Stimulated activated CD4-positive, alpha-beta T cell treated with anti-CD3 and anti-CD28 coated beads, Interleukin-1b, Interleukin-23, amount 100 ng/mL, for 24 hours (primary cell): ENCODE measurements around the gene GRAPL.
"Not testable (repeated sequence)": the region's sequence is repeated elsewhere in the genome, so short reads cannot be mapped to it uniquely, and the experiment has no call there.

Source experiments
- DNase-seq, 4 experiments: peaks; one replicate each; pipeline ENCODE4 v3.0.0-alpha.2; 2020; ENCODE audit warnings: low read depth in 4 of 4, low spot score in 1 of 4

The GRAPL gene

GRCh38 chr17:19127148-19127980 lies at the start of gene GRAPL:
TSS of gene GRAPL (plus strand) at chr17:19127589. CDS start at chr17:19127620, 31 bp downstream.
- not testable (repeated sequence) for DNase-seq

- not testable (repeated sequence) for DNase-seq
Observed at GRCh38 chr17:19088804-19089685, 38.3 kb upstream of the GRAPL start.

- DNase-seq = not testable (repeated sequence)
Observed at GRCh38 chr17:19090058-19090772, 37.2 kb upstream of the GRAPL start.

GRCh38 chr17:19092737-19093683 lies 34.4 kb upstream of the GRAPL start:
- DNase-seq = not testable (repeated sequence)

- DNase-seq = not testable (repeated sequence)
Observed at GRCh38 chr17:19093684-19094438, 33.5 kb upstream of the GRAPL start.

GRCh38 chr17:19108517-19108916 lies 18.9 kb upstream of the GRAPL start:
- not testable (repeated sequence) for DNase-seq

- DNase-seq = not testable (repeated sequence)
Observed at GRCh38 chr17:19110189-19111097, 16.9 kb upstream of the GRAPL start.

- peak in 3 of 4 experiments; percentile 5 to 40 (median 37) for DNase-seq
Observed at GRCh38 chr17:19111111-19111711, 16.2 kb upstream of the GRAPL start.

GRCh38 chr17:19111801-19112458 lies 15.5 kb upstream of the GRAPL start:
- DNase-seq = peak in 3 of 4 experiments; percentile 36 to 73 (median 71)

- DNase-seq = not testable (repeated sequence)
Observed at GRCh38 chr17:19112459-19112826, 14.9 kb upstream of the GRAPL start.

GRCh38 chr17:19118695-19119094 lies 8.7 kb upstream of the GRAPL start:
- not testable (repeated sequence) for DNase-seq

- not testable (repeated sequence) for DNase-seq
Observed at GRCh38 chr17:19125289-19125688, 2.1 kb upstream of the GRAPL start.

GRCh38 chr17:19129500-19129899 lies 2.1 kb downstream of the GRAPL start:
- not testable (repeated sequence) for DNase-seq

GRCh38 chr17:19131108-19131507 lies 3.7 kb downstream of the GRAPL start:
- DNase-seq = not testable (repeated sequence)

GRCh38 chr17:19131772-19132171 lies 4.4 kb downstream of the GRAPL start:
- not testable (repeated sequence) for DNase-seq

- DNase-seq = not testable (repeated sequence)
Observed at GRCh38 chr17:19133793-19134192, 6.4 kb downstream of the GRAPL start.

GRCh38 chr17:19135391-19135790 lies 8.0 kb downstream of the GRAPL start:
- not testable (repeated sequence) for DNase-seq
